Measurements from ENCODE around the gene SIGLEC7. TPM values are rescaled to one million over a fixed set of nuclear protein-coding genes. Genes with fewer than 3 reads are reported as not detected.
A peak's percentile ranks its signal among the peaks of the same experiment; 100 is the strongest.

The SIGLEC7 gene
- total RNA-seq, 1 donor from 2014 or later: 4.8 TPM

GRCh38 chr19:51127032-51127431, 15.1 kb upstream of the SIGLEC7 start:
- no peaks in the 10 kb centered on the region for H3K9me3 ChIP-seq
- H3K27ac ChIP-seq: peak overlapping the region in 1 of 2 donors; percentile 27
- intact Hi-C loops (cut with DNase I): no loop called here
- H3K4me1 ChIP-seq: no peaks in the 10 kb centered on the region
- H3K27me3 ChIP-seq: no peaks in the 10 kb centered on the region
- H3K36me3 ChIP-seq: no peaks in the 10 kb centered on the region
- DNase-seq (ENCODE audit: low spot score in 2 of 2): no peak
- H3K4me3 ChIP-seq: peak overlapping the region in 1 of 2 donors; percentile 22
- no peak for TF ChIP-seq CTCF (IDR thresholded peaks at IDR 0.05)

DNA sequence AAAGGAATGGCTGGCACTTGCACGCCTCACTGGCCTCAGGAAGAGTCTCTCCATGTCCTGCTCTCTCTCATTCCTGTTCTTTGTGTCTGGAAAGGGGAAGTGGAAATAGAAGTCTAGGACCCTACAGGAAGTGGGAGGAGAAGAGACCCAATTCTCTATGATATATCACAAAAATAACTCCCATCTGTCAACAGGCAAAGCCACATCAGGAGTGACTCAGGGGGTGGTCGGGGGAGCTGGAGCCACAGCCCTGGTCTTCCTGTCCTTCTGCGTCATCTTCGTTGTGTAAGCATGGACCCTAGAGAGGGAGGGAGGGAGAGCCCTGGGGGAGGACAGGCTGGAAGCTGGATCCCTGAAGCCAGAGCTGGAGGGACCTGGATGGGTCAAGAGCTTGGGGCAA, 14.3 kb upstream of the SIGLEC7 start:
- intact Hi-C loops (cut with DNase I): no loop called here
- Histone ChIP-seq H3K27ac (no peak overlapping the region), H3K36me3 (no peaks in the 10 kb centered on the region), H3K27me3 (no peaks in the 10 kb centered on the region), H3K4me3 (peak overlapping the region in 1 of 2 donors; percentile 25), H3K9me3 (no peaks in the 10 kb centered on the region), H3K4me1 (no peaks in the 10 kb centered on the region)
- TF ChIP-seq CTCF (IDR thresholded peaks at IDR 0.05): no peak
- peak in 1 of 2 donors; percentile 74 for DNase-seq (ENCODE audit: low spot score in 2 of 2)

- Histone ChIP-seq H3K4me1 (no peaks in the 10 kb centered on the region), H3K27me3 (no peaks in the 10 kb centered on the region)
- TF ChIP-seq CTCF (IDR thresholded peaks at IDR 0.05): no peak
Measured at GRCh38 chr19:51128227-51128626, 13.9 kb upstream of the SIGLEC7 start.

GRCh38 chr19:51129716-51130115, 12.4 kb upstream of the SIGLEC7 start:
- no peaks in the 10 kb centered on the region for H3K4me1 ChIP-seq
- H3K27me3 ChIP-seq: no peaks in the 10 kb centered on the region
- no peak for TF ChIP-seq CTCF (IDR thresholded peaks at IDR 0.05)
- no peaks in the 10 kb centered on the region for H3K9me3 ChIP-seq
- intact Hi-C loops (cut with DNase I): no loop called here
- H3K4me3 ChIP-seq: no peak overlapping the region
- DNase-seq (ENCODE audit: low spot score in 2 of 2): no peak
- H3K36me3 ChIP-seq: no peaks in the 10 kb centered on the region
- H3K27ac ChIP-seq: no peak overlapping the region

More at GRCh38 chr19:51128227-51128626, 13.9 kb upstream of the SIGLEC7 start:
- DNase-seq (ENCODE audit: low spot score in 2 of 2): no peak
- Histone ChIP-seq H3K36me3 (no peaks in the 10 kb centered on the region), H3K4me3 (peak overlapping the region in 1 of 2 donors; percentile 25), H3K27ac (peak overlapping the region in 1 of 2 donors; percentile 12), H3K9me3 (no peaks in the 10 kb centered on the region)
- intact Hi-C loops (cut with DNase I): no loop called here

DNA sequence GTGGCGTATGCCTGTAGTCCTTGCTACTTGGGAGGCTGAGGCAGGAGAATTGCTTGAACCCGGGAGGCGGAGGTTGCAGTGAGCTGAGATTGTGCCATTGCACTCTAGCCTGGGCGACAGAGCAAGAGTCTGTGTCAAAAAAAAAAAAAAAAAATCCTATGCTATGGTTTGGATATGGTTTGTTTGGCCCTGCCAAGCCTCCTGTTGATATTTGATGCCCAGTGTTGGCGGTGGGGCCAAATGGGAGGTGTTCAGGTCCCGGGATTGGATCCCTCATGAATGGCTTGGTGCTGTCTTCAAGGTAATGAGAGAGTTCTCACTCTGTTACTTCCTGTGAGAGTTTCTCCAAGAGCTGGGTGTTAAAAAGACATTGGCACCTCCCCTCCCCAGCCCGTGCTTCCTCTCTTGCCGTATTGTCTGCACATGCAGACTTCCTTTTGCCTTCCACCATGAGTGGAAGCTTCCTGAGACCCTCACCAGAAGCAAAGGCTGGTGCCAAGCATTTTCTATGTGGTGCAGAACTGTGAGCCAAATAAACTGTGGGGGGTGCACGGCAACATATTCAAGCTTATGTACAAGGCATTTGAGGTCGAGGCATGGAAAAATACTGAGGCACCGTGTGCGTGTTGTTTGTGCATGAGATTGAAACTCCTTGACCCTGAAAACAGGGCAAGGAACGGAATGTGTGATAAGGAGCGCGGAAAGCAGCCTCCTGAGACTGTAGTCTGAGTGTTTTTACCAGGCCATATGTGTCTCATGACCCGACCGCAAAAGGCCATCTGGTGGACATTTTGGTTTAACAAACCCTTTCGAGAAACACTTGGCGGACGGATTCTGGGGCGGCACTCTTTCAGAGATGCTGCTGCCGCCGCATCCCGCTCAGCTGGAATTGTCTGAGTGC, 10.1 kb upstream of the SIGLEC7 start:
- Histone ChIP-seq H3K9me3 (no peaks in the 10 kb centered on the region), H3K4me3 (no peak overlapping the region), H3K27me3 (no peaks in the 10 kb centered on the region), H3K4me1 (no peaks in the 10 kb centered on the region), H3K27ac (no peak overlapping the region), H3K36me3 (no peaks in the 10 kb centered on the region)
- peak in 1 of 2 donors; percentile 62 for DNase-seq (ENCODE audit: low spot score in 2 of 2)
- peak in 1 of 3 experiments; percentile 4 for TF ChIP-seq CTCF (IDR thresholded peaks at IDR 0.05)
- intact Hi-C loops (cut with DNase I): no loop called here

All from ascending aorta (tissue), 2 donors.